Measurements from ENCODE around the gene REEP2. TPM values are rescaled to one million over a fixed set of nuclear protein-coding genes. Genes with fewer than 3 reads are reported as not detected.

REEP2 gene
- total RNA-seq, 4 donors from 2014 or later, result 0.77 to 14.1 (median 5.0) TPM

DNA sequence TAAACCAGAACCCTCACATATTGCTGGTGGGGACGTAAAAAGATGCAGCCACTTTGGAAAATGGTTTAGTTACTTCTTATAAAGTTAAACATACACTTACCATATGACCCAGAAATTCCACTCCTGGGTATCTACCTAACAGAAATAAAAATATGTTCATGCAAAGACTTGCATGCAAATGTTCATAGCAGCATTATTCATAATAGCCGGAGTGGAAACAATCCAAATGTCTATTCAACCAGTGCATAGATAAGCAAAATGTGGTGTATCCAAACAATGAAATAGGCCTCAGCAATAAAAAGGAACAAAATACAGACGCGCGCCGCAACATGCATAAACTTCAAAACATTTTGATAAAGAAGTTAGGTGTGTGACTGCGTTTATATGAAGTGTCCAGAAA is 38.1 kb downstream of the REEP2 start:
- no peaks in the 10 kb centered on the region for H3K27me3 ChIP-seq
- TF ChIP-seq, protein P1, sequence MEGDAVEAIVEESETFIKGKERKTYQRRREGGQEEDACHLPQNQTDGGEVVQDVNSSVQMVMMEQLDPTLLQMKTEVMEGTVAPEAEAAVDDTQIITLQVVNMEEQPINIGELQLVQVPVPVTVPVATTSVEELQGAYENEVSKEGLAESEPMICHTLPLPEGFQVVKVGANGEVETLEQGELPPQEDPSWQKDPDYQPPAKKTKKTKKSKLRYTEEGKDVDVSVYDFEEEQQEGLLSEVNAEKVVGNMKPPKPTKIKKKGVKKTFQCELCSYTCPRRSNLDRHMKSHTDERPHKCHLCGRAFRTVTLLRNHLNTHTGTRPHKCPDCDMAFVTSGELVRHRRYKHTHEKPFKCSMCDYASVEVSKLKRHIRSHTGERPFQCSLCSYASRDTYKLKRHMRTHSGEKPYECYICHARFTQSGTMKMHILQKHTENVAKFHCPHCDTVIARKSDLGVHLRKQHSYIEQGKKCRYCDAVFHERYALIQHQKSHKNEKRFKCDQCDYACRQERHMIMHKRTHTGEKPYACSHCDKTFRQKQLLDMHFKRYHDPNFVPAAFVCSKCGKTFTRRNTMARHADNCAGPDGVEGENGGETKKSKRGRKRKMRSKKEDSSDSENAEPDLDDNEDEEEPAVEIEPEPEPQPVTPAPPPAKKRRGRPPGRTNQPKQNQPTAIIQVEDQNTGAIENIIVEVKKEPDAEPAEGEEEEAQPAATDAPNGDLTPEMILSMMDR (IDR thresholded peaks at IDR 0.05), result no peak
- TF ChIP-seq POLR2A (IDR thresholded peaks at IDR 0.05), result no peak
- intact Hi-C loops (cut with DNase I; ENCODE audit: low total_unique reads), result no loop called here
- H3K36me3 ChIP-seq, result no peaks in the 10 kb centered on the region
- H3K9me3 ChIP-seq, result no peaks in the 10 kb centered on the region
- DNase-seq, result no peak
- no peak overlapping the region for H3K4me3 ChIP-seq
- no peaks in the 10 kb centered on the region for H3K4me1 ChIP-seq
- no peak overlapping the region for H3K27ac ChIP-seq

DNA sequence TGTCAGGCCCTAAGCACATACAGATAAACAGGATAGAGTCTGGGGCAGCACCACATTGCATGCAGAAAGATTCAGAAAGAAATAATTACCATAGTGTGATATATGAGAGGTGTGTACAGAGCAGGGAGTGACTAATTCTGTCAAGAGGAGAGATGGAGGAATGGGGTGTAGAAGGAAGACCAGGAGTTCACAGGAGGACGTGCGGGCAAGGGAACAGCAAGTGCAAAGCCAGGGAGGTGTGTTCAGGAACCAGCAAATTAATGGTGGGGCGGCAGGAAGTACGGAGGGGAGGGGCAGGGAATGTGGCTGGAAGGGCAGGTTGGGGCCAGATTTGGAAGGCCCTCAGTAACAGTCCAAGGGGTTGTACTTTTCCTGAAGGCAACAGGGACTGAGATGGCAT is 43.8 kb downstream of the REEP2 start:
- no peaks in the 10 kb centered on the region for H3K4me1 ChIP-seq
- no peak overlapping the region for H3K4me3 ChIP-seq
- H3K27me3 ChIP-seq, result no peaks in the 10 kb centered on the region
- H3K36me3 ChIP-seq, result no peaks in the 10 kb centered on the region
- no peak overlapping the region for H3K27ac ChIP-seq
- intact Hi-C loops (cut with DNase I; ENCODE audit: low total_unique reads), result no loop called here
- no peaks in the 10 kb centered on the region for H3K9me3 ChIP-seq
- DNase-seq, result no peak
- TF ChIP-seq, protein P1 (IDR thresholded peaks at IDR 0.05), result no peak
- no peak for TF ChIP-seq POLR2A (IDR thresholded peaks at IDR 0.05)

DNA sequence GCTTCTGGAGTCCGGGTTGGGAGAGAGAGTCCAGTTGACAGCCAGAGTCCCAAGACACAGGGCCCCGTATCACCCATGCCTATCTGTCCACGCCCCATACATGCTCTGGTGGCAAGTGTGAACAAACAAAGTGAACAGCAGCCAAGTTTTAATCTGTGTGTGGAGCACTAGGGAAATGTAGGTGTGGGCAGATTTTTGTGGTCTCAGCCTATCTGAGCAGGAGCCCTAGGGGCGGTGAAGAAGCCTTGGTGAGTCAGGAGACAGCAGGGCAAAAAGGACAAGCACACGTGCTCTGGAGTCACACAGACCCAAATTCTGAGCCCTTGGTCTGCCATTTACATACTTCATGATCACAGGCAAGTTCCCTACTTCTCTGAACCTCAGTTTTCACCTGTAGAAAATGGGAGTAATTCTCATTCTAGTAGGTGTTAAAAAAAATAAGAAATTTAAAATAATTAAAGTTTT is 49.7 kb downstream of the REEP2 start:
- no peaks in the 10 kb centered on the region for H3K36me3 ChIP-seq
- H3K9me3 ChIP-seq, result no peaks in the 10 kb centered on the region
- no peak for DNase-seq
- no peak for TF ChIP-seq POLR2A (IDR thresholded peaks at IDR 0.05)
- TF ChIP-seq, protein P1 (IDR thresholded peaks at IDR 0.05), result no peak
- H3K27ac ChIP-seq, result no peak overlapping the region
- peaks cover 0 to 5% of the 10 kb centered on the region in 2 donors for H3K4me1 ChIP-seq
- no peak overlapping the region for H3K4me3 ChIP-seq
- no peaks in the 10 kb centered on the region for H3K27me3 ChIP-seq
- intact Hi-C loops (cut with DNase I; ENCODE audit: low total_unique reads), result no loop called here

GRCh38 chr5:138489683-138490061 is 50.8 kb downstream of the REEP2 start:
- TF ChIP-seq POLR2A (IDR thresholded peaks at IDR 0.05), result no peak
- TF ChIP-seq, protein P1 (IDR thresholded peaks at IDR 0.05), result no peak
- Histone ChIP-seq H3K27me3 (no peaks in the 10 kb centered on the region), H3K36me3 (no peaks in the 10 kb centered on the region), H3K27ac (no peak overlapping the region), H3K4me1 (peaks cover 0 to 5% of the 10 kb centered on the region in 2 donors), H3K9me3 (no peaks in the 10 kb centered on the region), H3K4me3 (no peak overlapping the region)
- intact Hi-C loops (cut with DNase I; ENCODE audit: low total_unique reads), result no loop called here
- DNase-seq, result peak; percentile 27 to 55

DNA sequence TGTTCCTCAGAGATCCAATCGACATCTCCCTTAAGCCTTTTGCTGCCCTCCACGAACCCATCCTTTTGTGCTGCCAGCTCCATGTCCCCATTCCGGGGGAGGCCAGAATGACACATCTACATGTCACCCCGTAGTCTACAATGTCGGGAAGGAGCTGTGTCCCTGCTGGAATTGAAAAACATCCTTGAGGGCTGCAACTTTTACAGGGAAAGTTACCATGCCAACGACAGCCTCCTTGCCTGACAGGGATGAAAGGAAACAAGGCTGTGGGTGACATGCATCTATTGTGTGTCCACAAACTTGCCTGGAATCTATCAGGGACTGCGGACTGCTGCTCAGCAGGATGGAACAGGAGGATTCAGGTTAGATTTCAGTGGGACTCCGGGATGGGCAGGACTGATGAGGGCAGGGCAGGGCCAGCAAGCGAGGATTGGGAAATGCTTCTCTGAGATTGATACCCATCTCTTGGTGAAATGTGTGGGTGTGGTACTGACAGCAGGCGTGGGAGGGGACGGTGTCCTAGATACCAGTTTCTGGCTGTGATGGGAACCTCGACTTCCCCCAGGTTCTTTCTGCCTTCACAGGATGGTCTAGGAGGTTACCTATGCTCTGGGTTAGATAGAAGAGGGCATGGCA is 51.9 kb downstream of the REEP2 start:
- no peak for TF ChIP-seq POLR2A (IDR thresholded peaks at IDR 0.05)
- TF ChIP-seq, protein P1 (IDR thresholded peaks at IDR 0.05), result no peak
- Histone ChIP-seq H3K4me1 (peaks cover 0 to 5% of the 10 kb centered on the region in 2 donors), H3K4me3 (no peak overlapping the region), H3K27me3 (no peaks in the 10 kb centered on the region), H3K36me3 (no peaks in the 10 kb centered on the region), H3K27ac (no peak overlapping the region), H3K9me3 (no peaks in the 10 kb centered on the region)
- no peak for DNase-seq
- intact Hi-C loops (cut with DNase I; ENCODE audit: low total_unique reads), result no loop called here

All from uterus (tissue), 4 donors.